Mesenchymal stem cell (in vitro differentiated cells and primary cell): ENCODE data around the gene CEBPB.
A peak's percentile ranks its signal among the peaks of the same experiment; 100 is the strongest.

ENCODE experiments used
- DNase-seq: peaks from one replicate; pipeline ENCODE4 v3.0.0-alpha.2; 2013
- H2AFZ ChIP-seq: one replicate; pipeline ENCODE4 v1.6.1; 2013; ENCODE audit warnings: low read depth, mild to moderate bottlenecking, control low read depth, inconsistent platforms, low read length, moderate library complexity
- H2AK5ac ChIP-seq: 2 replicates; pipeline ENCODE4 v1.6.1; 2013; ENCODE audit warnings: low read length, moderate library complexity, mild to moderate bottlenecking, inconsistent platforms; ENCODE audit not compliant: severe bottlenecking
- H2BK120ac ChIP-seq: one replicate; pipeline ENCODE4 v1.6.1; 2013; ENCODE audit warnings: low read depth, mild to moderate bottlenecking, inconsistent platforms, low read length, moderate library complexity
- H2BK12ac ChIP-seq, 2 experiments: one replicate each; pipeline ENCODE4 v1.6.1; 2013; ENCODE audit warnings: inconsistent platforms in 2 of 2, low read length in 2 of 2, mild to moderate bottlenecking in 2 of 2, moderate library complexity in 2 of 2, control low read depth in 1 of 2
- H2BK15ac ChIP-seq: one replicate; pipeline ENCODE4 v1.6.1; 2013; ENCODE audit warnings: mild to moderate bottlenecking, low read depth, inconsistent platforms; ENCODE audit not compliant: poor library complexity, severe bottlenecking
- H2BK5ac ChIP-seq: 2 replicates; pipeline ENCODE4 v1.6.1; 2013; ENCODE audit warnings: low read depth, mild to moderate bottlenecking, low read length, control low read depth, inconsistent platforms; ENCODE audit not compliant: poor library complexity, severe bottlenecking
- H3K14ac ChIP-seq, 2 experiments: one replicate each; pipeline ENCODE4 v1.6.1; 2013; ENCODE audit warnings: inconsistent platforms in 2 of 2, low read length in 2 of 2, control low read depth in 1 of 2, mild to moderate bottlenecking in 1 of 2, moderate library complexity in 1 of 2
- H3K18ac ChIP-seq, 2 experiments: one replicate each; pipeline ENCODE4 v1.6.1; 2013; ENCODE audit warnings: inconsistent platforms in 2 of 2, low read length in 2 of 2, control low read depth in 1 of 2, low read depth in 1 of 2, mild to moderate bottlenecking in 1 of 2
- H3K23ac ChIP-seq, 2 experiments: one replicate each; pipeline ENCODE4 v1.6.1; 2013; ENCODE audit warnings: inconsistent platforms in 2 of 2, low read length in 2 of 2, mild to moderate bottlenecking in 2 of 2, moderate library complexity in 2 of 2, control low read depth in 1 of 2
- H3K27ac ChIP-seq: 2 replicates; pipeline ENCODE4 v1.5.1; 2013; ENCODE audit warnings: mild to moderate bottlenecking, moderate library complexity, low read length, control low read depth, inconsistent platforms; ENCODE audit not compliant: poor library complexity, severe bottlenecking
- H3K27me3 ChIP-seq, 2 experiments: 2 replicates each; pipeline versions ENCODE4 v1.6.1 to v1.7.0; 2013; ENCODE audit warnings: low read length in 2 of 2, mild to moderate bottlenecking in 2 of 2, moderate library complexity in 2 of 2, control low read depth in 1 of 2, inconsistent platforms in 1 of 2; ENCODE audit not compliant: control insufficient read depth in 1 of 2, insufficient read depth in 1 of 2
- H3K36me3 ChIP-seq, 2 experiments: 2 replicates each; pipeline versions ENCODE4 v1.6.1 to v1.7.0; 2013; ENCODE audit warnings: low read length in 2 of 2, control low read depth in 1 of 2, inconsistent platforms in 1 of 2, low read depth in 1 of 2, mild to moderate bottlenecking in 1 of 2; ENCODE audit not compliant: insufficient read depth in 2 of 2, control insufficient read depth in 1 of 2
- H3K4ac ChIP-seq, 2 experiments: one replicate each; pipeline ENCODE4 v1.6.1; 2013; ENCODE audit warnings: inconsistent platforms in 2 of 2, low read length in 2 of 2, mild to moderate bottlenecking in 2 of 2, moderate library complexity in 2 of 2, control low read depth in 1 of 2, low read depth in 1 of 2
- H3K4me1 ChIP-seq: 2 replicates; pipeline ENCODE4 v1.6.1; 2013; ENCODE audit warnings: low read depth, low read length, control low read depth; ENCODE audit not compliant: control insufficient read depth, insufficient read depth
- H3K4me2 ChIP-seq: 2 replicates; pipeline ENCODE4 v1.6.1; 2013; ENCODE audit warnings: low read length, mild to moderate bottlenecking, inconsistent platforms; ENCODE audit not compliant: poor library complexity, severe bottlenecking
- H3K4me3 ChIP-seq, 2 experiments: 2 replicates each; pipeline versions ENCODE4 v1.5.1 to v1.7.0; 2013; ENCODE audit warnings: low read length in 2 of 2, mild to moderate bottlenecking in 2 of 2, control low read depth in 1 of 2, low read depth in 1 of 2; ENCODE audit not compliant: insufficient read depth in 1 of 2
- H3K79me1 ChIP-seq: replicated peaks from 2 replicates; pipeline ENCODE4 v1.6.1; 2013; ENCODE audit warnings: mild to moderate bottlenecking, control low read depth, low read length, inconsistent platforms; ENCODE audit not compliant: poor library complexity, severe bottlenecking
- H3K9ac ChIP-seq: 2 replicates; pipeline ENCODE4 v1.7.0; 2013; ENCODE audit warnings: mild to moderate bottlenecking, low read length, moderate library complexity
- H3K9me3 ChIP-seq: 2 replicates; pipeline ENCODE4 v1.7.0; 2013; ENCODE audit warnings: mild to moderate bottlenecking, low read length; ENCODE audit not compliant: control insufficient read depth
- H4K8ac ChIP-seq: one replicate; pipeline ENCODE4 v1.6.1; 2013; ENCODE audit warnings: inconsistent platforms, mild to moderate bottlenecking, low read length, moderate library complexity
- H4K91ac ChIP-seq: one replicate; pipeline ENCODE4 v1.6.1; 2013; ENCODE audit warnings: mild to moderate bottlenecking, low read length, inconsistent platforms
- WGBS: methylation state at CpG from one replicate; pipeline ENCODE4 v1.1.7; 2013; ENCODE audit warnings: mixed read lengths; 5-methylcytosine and 5-hydroxymethylcytosine counted together

Gene CEBPB

DNA sequence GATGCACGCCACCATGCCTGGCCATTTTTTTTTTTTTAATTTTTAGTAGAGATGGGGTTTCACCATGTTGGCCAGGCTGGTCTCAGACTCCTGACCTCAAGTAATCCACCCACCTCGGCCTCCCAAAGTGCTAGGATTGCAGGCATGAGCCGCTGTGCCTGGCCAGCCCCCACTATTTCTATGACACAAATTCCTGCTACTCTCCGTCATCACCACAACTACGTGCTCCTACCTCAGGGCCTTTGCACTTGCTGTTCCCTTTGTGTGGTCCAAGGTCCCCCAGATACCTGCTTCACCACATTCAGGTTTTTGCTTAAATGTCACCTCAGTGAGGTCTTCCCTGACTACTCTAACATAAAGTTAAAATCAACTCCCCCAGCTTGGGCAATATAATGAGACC is 5.2 kb upstream of the CEBPB start:
- Histone ChIP-seq H3K23ac (no peak overlapping the region), H3K4me3 (no peak overlapping the region), H2BK5ac (no peak overlapping the region), H2BK120ac (no peak overlapping the region), H4K8ac (no peak overlapping the region), H4K91ac (no peak overlapping the region), H3K4ac (no peak overlapping the region), H3K14ac (no peak overlapping the region), H3K18ac (no peak overlapping the region), H2AK5ac (no peak overlapping the region), H3K4me1 (peaks cover 16% of the 10 kb centered on the region), H3K27me3 (no peaks in the 10 kb centered on the region), H3K79me1 (no peaks in the 10 kb centered on the region), H2AFZ (no peak overlapping the region), H2BK15ac (no peak overlapping the region), H3K27ac (no peak overlapping the region), H3K4me2 (no peak overlapping the region), H2BK12ac (no peak overlapping the region), H3K9ac (no peak overlapping the region), H3K36me3 (no peaks in the 10 kb centered on the region), H3K9me3 (no peaks in the 10 kb centered on the region)
- DNase-seq = no peak
- WGBS = 97% methylated on average over 4 of the region's 5 CpGs

DNA sequence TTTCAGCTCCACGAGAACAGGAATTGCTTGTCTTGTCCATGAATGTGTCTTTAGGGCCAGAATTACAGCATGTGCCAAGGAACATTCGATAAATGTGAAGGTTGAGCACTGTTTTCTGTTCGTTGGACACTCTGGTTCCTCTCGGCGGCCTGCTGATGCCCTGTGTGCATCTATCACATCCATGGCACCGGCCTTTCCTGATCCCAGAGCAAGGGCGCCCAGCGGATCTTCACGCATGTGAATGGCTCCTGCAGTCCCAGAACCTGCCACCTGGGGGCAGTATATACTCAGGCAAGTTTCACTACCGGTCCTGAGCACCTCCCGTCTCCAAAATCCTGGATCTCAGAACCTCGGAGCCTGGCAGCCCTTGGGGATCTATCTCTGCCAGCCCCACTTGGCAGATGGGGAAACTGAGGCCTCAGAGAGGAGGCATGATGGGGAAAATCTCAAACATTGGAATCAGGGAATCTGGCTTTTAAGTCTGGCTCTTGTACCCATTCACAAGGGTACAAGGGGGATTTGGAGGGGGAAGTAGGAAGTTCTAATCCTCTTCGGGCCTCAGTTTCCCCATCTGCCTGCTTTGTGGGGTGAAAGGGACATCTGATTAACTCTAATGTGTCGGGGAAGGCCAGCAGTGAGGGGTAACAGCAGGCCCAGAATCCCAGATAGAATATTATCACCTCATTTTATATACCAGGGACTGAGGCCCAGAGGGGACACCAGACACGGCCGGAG is 4.3 kb upstream of the CEBPB start:
- H3K4ac ChIP-seq = no peak overlapping the region
- no peak overlapping the region for H3K23ac ChIP-seq
- H3K4me3 ChIP-seq = no peak overlapping the region
- no peaks in the 10 kb centered on the region for H3K36me3 ChIP-seq
- no peak overlapping the region for H2BK5ac ChIP-seq
- no peak overlapping the region for H3K27ac ChIP-seq
- H3K4me2 ChIP-seq = no peak overlapping the region
- no peak overlapping the region for H2BK120ac ChIP-seq
- WGBS = 20% methylated on average over 16 of the region's 16 CpGs
- H3K14ac ChIP-seq = no peak overlapping the region
- H4K8ac ChIP-seq = no peak overlapping the region
- peaks cover 16% of the 10 kb centered on the region for H3K4me1 ChIP-seq
- no peaks in the 10 kb centered on the region for H3K27me3 ChIP-seq
- no peak overlapping the region for H4K91ac ChIP-seq
- no peaks in the 10 kb centered on the region for H3K79me1 ChIP-seq
- H2AFZ ChIP-seq = no peak overlapping the region
- H3K18ac ChIP-seq = no peak overlapping the region
- H2BK12ac ChIP-seq = no peak overlapping the region
- H2BK15ac ChIP-seq = no peak overlapping the region
- DNase-seq = peak; percentile 78
- no peaks in the 10 kb centered on the region for H3K9me3 ChIP-seq
- H3K9ac ChIP-seq = peak overlapping the region; percentile 12
- H2AK5ac ChIP-seq = peak overlapping the region; percentile 26

DNA sequence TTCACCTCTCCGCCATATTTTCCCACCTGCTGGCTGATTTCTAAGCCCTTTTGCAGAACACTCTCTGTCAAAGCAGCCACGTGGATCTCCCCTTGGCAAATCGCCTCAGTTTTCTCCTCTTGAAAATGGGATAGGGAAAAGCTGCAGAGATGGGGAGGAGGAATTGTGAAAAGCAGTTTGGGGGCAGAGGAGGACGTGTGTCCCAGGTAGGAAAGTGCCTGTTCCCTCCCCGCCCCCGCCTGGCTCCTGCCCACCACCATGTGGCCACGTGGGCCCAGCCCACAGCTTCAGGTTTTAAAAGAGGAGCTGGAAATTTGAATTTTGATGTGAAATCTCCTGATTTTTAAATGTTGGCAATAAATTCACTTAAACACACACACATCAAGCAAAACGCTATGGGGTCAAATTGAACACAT is 3.6 kb upstream of the CEBPB start:
- Histone ChIP-seq H3K36me3 (no peaks in the 10 kb centered on the region), H2AFZ (no peak overlapping the region), H2BK5ac (no peak overlapping the region), H3K9ac (peak overlapping the region; percentile 30), H2BK120ac (no peak overlapping the region), H4K8ac (no peak overlapping the region), H2AK5ac (no peak overlapping the region), H4K91ac (no peak overlapping the region), H3K9me3 (no peaks in the 10 kb centered on the region), H3K27me3 (no peaks in the 10 kb centered on the region), H3K27ac (peak overlapping the region; percentile 13), H3K23ac (no peak overlapping the region), H3K4ac (no peak overlapping the region), H3K4me1 (peaks cover 16% of the 10 kb centered on the region), H2BK15ac (no peak overlapping the region), H3K18ac (peak overlapping the region in 1 of 2 experiments; percentile 74), H3K4me3 (no peak overlapping the region), H3K14ac (no peak overlapping the region), H3K79me1 (no peaks in the 10 kb centered on the region), H2BK12ac (peak overlapping the region in 1 of 2 experiments; percentile 80), H3K4me2 (no peak overlapping the region)
- 68% methylated on average over 5 of the region's 8 CpGs for WGBS
- DNase-seq = no peak

DNA sequence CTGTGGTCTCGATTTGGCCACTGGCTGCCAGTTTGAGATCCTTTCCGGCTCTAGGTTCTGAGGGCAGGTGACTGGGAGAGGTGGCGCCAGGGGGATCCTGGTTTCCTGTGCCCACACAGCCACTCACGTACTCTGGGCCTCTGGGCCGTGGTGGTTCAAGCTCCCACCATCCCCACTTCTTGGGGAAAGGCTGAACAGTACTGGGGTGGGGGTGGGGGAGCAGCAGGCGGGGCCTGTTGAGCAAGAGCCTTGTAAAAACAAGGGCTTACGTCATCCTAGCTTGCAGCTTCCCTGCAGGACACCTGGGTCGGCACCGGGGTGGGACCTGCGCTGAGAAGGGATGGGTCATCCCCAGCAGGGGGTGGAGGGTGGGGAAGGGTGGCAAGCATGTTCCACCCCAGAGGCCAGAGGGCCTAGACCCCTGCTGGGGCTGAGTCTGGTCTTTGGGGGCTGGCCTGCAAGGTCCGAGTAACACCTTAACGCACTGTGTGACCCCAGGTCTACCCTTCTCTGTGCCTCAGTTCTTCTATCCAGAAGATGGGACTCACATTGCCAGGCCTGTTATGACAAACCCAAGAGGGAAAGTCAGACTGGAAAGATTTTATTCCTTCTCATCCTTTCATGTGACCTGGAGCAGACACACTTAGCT is 3.1 kb upstream of the CEBPB start:
- no peak overlapping the region for H3K23ac ChIP-seq
- H3K4me3 ChIP-seq = no peak overlapping the region
- H2BK5ac ChIP-seq = no peak overlapping the region
- DNase-seq = peak; percentile 36
- H4K8ac ChIP-seq = peak overlapping the region; percentile 39
- H3K9me3 ChIP-seq = no peaks in the 10 kb centered on the region
- no peak overlapping the region for H2BK15ac ChIP-seq
- peaks cover 16% of the 10 kb centered on the region for H3K4me1 ChIP-seq
- H4K91ac ChIP-seq = no peak overlapping the region
- H3K9ac ChIP-seq = peak overlapping the region; percentile 30
- no peak overlapping the region for H2AFZ ChIP-seq
- no peaks in the 10 kb centered on the region for H3K79me1 ChIP-seq
- peak overlapping the region in 1 of 2 experiments; percentile 80 for H2BK12ac ChIP-seq
- no peak overlapping the region for H2AK5ac ChIP-seq
- no peak overlapping the region for H2BK120ac ChIP-seq
- no peak overlapping the region for H3K4ac ChIP-seq
- peaks cover 0 to 4% of the 10 kb centered on the region in 2 experiments for H3K36me3 ChIP-seq
- H3K27ac ChIP-seq = peak overlapping the region; percentile 6
- H3K18ac ChIP-seq = peak overlapping the region in 1 of 2 experiments; percentile 74
- no peak overlapping the region for H3K4me2 ChIP-seq
- 68% methylated on average over 10 of the region's 12 CpGs for WGBS
- no peak overlapping the region for H3K14ac ChIP-seq
- no peaks in the 10 kb centered on the region for H3K27me3 ChIP-seq
